NCI-H510A treated with DMSO at 0.1 percent for 48 hours (cell line): ENCODE results near the gene TRAM2.

Experiments
- DNase-seq: peaks from one replicate; lab custom pipeline; 2025; lab: John Stamatoyannopoulos, UW

The TRAM2 gene

GRCh38 chr6:52509281-52510212 lies 67.3 kb downstream of the TRAM2 start:
- DNase-seq = no peak

GRCh38 chr6:52508261-52508739 lies 68.6 kb downstream of the TRAM2 start:
- DNase-seq = no peak

GRCh38 chr6:52507557-52508260 lies 69.2 kb downstream of the TRAM2 start:
- DNase-seq = no peak

- DNase-seq = no peak
These were observed 70.4 kb downstream of the TRAM2 start for GRCh38 chr6:52506476-52506875.

GRCh38 chr6:52505726-52506409 lies 71.0 kb downstream of the TRAM2 start:
- no peak for DNase-seq

- peak; percentile 71 for DNase-seq
These were observed 72.1 kb downstream of the TRAM2 start for GRCh38 chr6:52504782-52505136.

- DNase-seq = peak; percentile 99
These were observed 72.7 kb downstream of the TRAM2 start for GRCh38 chr6:52503851-52504781.

- DNase-seq = peak; percentile 50
These were observed 73.5 kb downstream of the TRAM2 start for GRCh38 chr6:52503323-52503747.

GRCh38 chr6:52502306-52503029 lies 74.4 kb downstream of the TRAM2 start:
- DNase-seq = no peak

GRCh38 chr6:52500238-52501129 lies 76.4 kb downstream of the TRAM2 start:
- DNase-seq = no peak

- no peak for DNase-seq
These were observed 77.1 kb downstream of the TRAM2 start for GRCh38 chr6:52499681-52500236.

GRCh38 chr6:52499026-52499425 lies 77.8 kb downstream of the TRAM2 start:
- DNase-seq = no peak

- no peak for DNase-seq
These were observed 78.3 kb downstream of the TRAM2 start for GRCh38 chr6:52498538-52499017.

GRCh38 chr6:52497652-52498408 lies 79.0 kb downstream of the TRAM2 start:
- peak; percentile 85 for DNase-seq

- DNase-seq = no peak
These were observed 80.2 kb downstream of the TRAM2 start for GRCh38 chr6:52496631-52497030.

GRCh38 chr6:52495922-52496321 lies 80.9 kb downstream of the TRAM2 start:
- no peak for DNase-seq

- no peak for DNase-seq
These were observed 82.4 kb downstream of the TRAM2 start for GRCh38 chr6:52494298-52495072.

GRCh38 chr6:52493669-52494068 lies 83.2 kb downstream of the TRAM2 start:
- no peak for DNase-seq
